ENCODE data around the gene RNLS. TPM values are rescaled to one million over a fixed set of nuclear protein-coding genes. Genes with fewer than 3 reads are reported as not detected.

RNLS gene
- total RNA-seq, 1 donor from 2014 or later: 7.1 TPM

DNA sequence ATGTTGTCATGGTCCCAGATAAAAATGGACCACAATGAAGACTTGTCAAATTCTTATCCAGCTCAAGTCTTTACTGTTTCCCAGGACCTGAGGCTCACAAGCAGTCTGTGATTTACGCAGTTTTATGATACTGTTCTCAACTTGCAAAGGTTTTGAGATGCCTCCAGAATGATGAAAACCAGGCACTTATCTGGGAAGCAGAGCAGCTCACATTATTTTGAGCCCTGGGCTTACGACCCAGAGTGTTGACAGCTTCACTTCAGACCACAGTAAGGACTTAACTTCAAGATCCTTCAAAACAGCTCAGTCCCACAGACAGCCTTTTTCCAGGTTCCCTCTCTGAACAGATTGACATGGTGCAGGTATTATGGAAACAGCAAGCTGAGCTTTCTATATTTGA lies 236.1 kb downstream of the RNLS start:
- no peak overlapping the region for H3K4me3 ChIP-seq (ENCODE audit: low read depth, low read length)
- TF ChIP-seq, protein P1, sequence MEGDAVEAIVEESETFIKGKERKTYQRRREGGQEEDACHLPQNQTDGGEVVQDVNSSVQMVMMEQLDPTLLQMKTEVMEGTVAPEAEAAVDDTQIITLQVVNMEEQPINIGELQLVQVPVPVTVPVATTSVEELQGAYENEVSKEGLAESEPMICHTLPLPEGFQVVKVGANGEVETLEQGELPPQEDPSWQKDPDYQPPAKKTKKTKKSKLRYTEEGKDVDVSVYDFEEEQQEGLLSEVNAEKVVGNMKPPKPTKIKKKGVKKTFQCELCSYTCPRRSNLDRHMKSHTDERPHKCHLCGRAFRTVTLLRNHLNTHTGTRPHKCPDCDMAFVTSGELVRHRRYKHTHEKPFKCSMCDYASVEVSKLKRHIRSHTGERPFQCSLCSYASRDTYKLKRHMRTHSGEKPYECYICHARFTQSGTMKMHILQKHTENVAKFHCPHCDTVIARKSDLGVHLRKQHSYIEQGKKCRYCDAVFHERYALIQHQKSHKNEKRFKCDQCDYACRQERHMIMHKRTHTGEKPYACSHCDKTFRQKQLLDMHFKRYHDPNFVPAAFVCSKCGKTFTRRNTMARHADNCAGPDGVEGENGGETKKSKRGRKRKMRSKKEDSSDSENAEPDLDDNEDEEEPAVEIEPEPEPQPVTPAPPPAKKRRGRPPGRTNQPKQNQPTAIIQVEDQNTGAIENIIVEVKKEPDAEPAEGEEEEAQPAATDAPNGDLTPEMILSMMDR (conservative IDR thresholded peaks at IDR 0.05; ENCODE audit: low read depth, low read length): no peak
- DNase-seq (ENCODE audit: low read depth): no peak

DNA sequence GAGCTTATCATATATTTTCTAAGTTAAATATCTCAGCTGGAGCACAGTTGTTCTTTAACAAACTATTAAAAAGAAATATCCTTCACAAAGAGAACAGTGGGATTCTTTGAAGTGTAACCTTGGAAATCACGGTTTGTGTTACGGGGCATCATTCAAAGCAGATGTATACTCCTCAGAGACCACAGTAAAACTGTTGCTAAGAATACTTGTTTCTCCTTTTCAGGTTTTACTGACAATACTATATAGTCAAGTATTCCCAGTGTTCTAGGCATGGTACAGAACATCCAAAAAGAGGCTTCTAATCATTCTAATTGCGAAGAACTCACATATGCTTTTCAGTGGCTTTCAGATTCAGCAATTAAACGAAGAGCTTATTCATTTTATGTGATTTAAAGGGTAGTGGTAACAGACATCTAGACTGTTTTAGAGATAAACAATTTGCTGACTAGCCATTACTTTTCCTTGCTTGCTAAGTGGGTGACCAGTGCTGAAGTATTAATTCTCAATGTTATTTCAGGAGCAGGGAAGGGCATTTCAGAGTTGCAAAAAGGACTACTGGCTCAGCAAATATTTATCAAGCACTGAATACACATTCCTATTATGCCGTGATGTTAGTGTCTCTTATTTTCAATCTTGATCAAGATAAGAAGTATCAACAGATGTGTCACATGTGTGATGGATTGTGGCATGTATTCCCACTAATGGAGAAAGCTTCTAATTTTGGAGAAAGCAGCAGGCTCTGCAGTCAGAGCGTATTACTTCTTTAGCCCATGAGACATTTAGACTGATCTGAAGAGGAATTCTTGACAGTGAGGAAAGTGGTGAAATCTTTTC lies 236.8 kb downstream of the RNLS start:
- no peak overlapping the region for H3K4me3 ChIP-seq (ENCODE audit: low read depth, low read length)
- TF ChIP-seq, protein P1 (conservative IDR thresholded peaks at IDR 0.05; ENCODE audit: low read depth, low read length): no peak
- no peak for DNase-seq (ENCODE audit: low read depth)

DNA sequence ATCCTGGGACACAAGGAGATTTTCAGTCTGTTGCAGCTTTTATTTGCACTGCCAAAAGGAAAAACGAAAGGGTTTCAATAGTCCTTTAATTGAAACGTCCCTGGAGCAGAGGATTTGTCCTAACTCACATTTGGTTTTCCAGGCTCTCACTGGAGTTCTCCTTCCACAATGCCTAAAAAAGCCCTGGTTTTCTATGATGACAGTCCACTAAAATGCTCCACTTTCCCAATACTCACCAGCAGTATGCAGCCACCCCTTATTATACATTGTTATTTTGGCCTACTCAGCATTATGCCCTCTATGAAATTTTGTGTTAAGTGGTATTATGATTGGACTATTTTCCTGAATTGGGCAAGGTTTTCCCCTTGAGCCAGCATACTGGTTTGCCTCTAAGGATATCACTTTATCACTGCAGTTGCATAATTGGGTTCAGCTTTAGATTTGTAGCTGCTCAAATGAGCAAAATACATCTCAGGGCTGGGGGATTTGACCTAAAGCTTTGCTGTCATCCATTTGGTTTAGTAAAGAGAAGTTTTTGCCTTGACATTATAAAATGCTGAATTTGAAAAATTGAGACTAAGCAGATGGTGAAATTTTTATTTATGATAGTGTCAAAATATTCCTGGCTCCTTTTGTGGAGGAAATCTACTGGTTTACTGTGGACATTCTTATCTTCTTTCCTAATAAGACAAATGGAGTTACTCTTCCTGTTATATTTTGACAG lies 239.2 kb downstream of the RNLS start:
- TF ChIP-seq, protein P1 (conservative IDR thresholded peaks at IDR 0.05; ENCODE audit: low read depth, low read length): no peak
- H3K4me3 ChIP-seq (ENCODE audit: low read depth, low read length): no peak overlapping the region
- DNase-seq (ENCODE audit: low read depth): no peak

DNA sequence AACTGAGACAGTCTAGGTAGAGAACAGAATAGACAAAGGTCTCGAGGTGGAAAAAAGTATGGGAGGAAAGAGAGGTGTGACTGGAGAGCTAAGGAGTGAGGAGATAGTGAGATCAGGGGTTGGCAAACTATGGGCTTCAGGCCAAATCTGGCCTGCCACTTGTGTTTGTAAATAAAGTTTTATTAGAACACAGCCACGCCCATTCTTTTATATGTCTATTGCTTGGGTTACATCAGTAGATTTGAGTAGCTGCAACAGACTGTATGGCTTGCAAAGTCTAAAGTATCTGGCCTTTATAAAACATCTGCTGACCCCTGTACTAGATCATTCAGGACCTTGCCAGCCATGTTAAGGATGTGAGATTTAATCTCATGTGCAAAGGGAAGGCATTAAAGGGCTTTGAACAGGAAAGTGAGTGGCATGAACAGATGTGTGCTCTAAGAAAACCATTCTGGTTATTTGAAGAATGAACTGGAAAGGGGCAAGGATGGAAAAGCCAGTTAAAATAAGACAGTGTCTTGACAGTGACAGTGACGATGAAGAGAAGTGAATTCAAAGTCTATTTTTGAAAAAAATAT lies 240.3 kb downstream of the RNLS start:
- no peak overlapping the region for H3K4me3 ChIP-seq (ENCODE audit: low read depth, low read length)
- TF ChIP-seq, protein P1 (conservative IDR thresholded peaks at IDR 0.05; ENCODE audit: low read depth, low read length): no peak
- DNase-seq (ENCODE audit: low read depth): no peak

DNA sequence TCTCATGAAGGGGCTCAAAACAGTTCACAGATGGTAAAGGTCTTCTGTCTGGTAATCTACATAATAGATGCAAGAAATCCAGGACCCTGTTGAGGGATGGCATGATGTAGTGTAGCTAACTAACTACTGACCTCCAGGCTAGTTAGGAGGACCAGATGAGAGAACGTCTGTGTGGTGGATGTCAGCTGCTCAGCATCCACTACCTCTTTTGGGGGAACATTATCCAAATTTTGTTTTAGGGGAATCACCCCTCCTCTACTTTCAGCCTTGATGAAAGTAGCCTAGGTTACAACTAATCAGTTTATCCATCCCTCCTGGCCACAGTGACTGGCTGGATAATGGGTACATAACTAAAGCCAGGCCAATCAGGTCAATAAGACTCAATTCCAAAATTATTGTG lies 246.0 kb downstream of the RNLS start:
- TF ChIP-seq, protein P1 (conservative IDR thresholded peaks at IDR 0.05; ENCODE audit: low read depth, low read length): no peak
- no peak overlapping the region for H3K4me3 ChIP-seq (ENCODE audit: low read depth, low read length)
- DNase-seq (ENCODE audit: low read depth): no peak

DNA sequence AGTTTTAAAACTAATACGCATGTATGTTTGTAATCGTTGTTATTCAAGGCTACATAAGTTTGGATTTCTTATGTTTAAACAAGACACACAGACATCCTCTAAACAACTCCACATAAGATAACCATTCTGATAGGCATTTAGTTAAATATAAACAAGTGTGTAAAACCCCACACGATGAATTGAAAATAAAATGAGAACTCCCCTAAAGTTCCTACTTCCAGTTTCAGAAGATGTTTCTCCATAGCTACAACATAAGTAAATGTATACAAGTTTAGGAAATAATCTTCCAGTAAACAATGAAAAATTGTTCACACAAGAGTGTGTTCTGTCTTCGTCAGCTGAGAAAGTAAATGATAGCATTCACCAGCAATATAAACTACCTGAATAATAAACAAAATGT lies 246.8 kb downstream of the RNLS start:
- TF ChIP-seq, protein P1 (conservative IDR thresholded peaks at IDR 0.05; ENCODE audit: low read depth, low read length): no peak
- no peak overlapping the region for H3K4me3 ChIP-seq (ENCODE audit: low read depth, low read length)

More for the DNA sequence above, 246.8 kb downstream of the RNLS start:
- DNase-seq (ENCODE audit: low read depth): no peak

Measured in epithelial cell of proximal tubule (primary cell).